Measurements from ENCODE around the gene MZT2B.
A peak's percentile ranks its signal among the peaks of the same experiment; 100 is the strongest.
"Not testable (repeated sequence)": the region's sequence is repeated elsewhere in the genome, so short reads cannot be mapped to it uniquely, and the experiment has no call there.

Gene MZT2B

GRCh38 chr2:130142396-130143265 lies 39.4 kb upstream of the MZT2B start:
- not testable (repeated sequence) for H3K4me1 ChIP-seq (ENCODE audit: insufficient read depth, low read length); H3K4me3 ChIP-seq (ENCODE audit: low read length); H3K9ac ChIP-seq (ENCODE audit: low read depth, low read length); H3K27ac ChIP-seq (ENCODE audit: low read length); H3K27me3 ChIP-seq (ENCODE audit: insufficient read depth, low read length); H3K9me3 ChIP-seq (ENCODE audit: insufficient read depth, low read depth, low read length); H3K36me3 ChIP-seq (ENCODE audit: insufficient read depth, low read depth, low read length)

GRCh38 chr2:130143266-130144039 lies 38.6 kb upstream of the MZT2B start:
- not testable (repeated sequence) for H3K36me3 ChIP-seq (ENCODE audit: insufficient read depth, low read depth, low read length); H3K4me1 ChIP-seq (ENCODE audit: insufficient read depth, low read length); H3K9me3 ChIP-seq (ENCODE audit: insufficient read depth, low read depth, low read length); H3K27ac ChIP-seq (ENCODE audit: low read length); H3K9ac ChIP-seq (ENCODE audit: low read depth, low read length); H3K27me3 ChIP-seq (ENCODE audit: insufficient read depth, low read length)
- peak overlapping the region; percentile 45; the same call in 1 of the 2 replicates for H3K4me3 ChIP-seq (ENCODE audit: low read length)

GRCh38 chr2:130145006-130145414 lies 37.1 kb upstream of the MZT2B start, which contains the start of gene CCDC74B:
Gene CCDC74B (minus strand): TSS chr2:130145112. CDS start chr2:130144996, 116 bp downstream.
- H3K9me3 ChIP-seq (ENCODE audit: insufficient read depth, low read depth, low read length); H3K9ac ChIP-seq (ENCODE audit: low read depth, low read length); H3K4me1 ChIP-seq (ENCODE audit: insufficient read depth, low read length); H3K27ac ChIP-seq (ENCODE audit: low read length); H3K27me3 ChIP-seq (ENCODE audit: insufficient read depth, low read length); H3K36me3 ChIP-seq (ENCODE audit: insufficient read depth, low read depth, low read length): not testable (repeated sequence)
- H3K4me3 ChIP-seq (ENCODE audit: low read length) = peak within 1 kb of the TSS; percentile 56; the same call in 1 of the 2 replicates

- H3K4me1 ChIP-seq (ENCODE audit: insufficient read depth, low read length); H3K27ac ChIP-seq (ENCODE audit: low read length); H3K27me3 ChIP-seq (ENCODE audit: insufficient read depth, low read length); H3K9ac ChIP-seq (ENCODE audit: low read depth, low read length); H3K9me3 ChIP-seq (ENCODE audit: insufficient read depth, low read depth, low read length); H3K4me3 ChIP-seq (ENCODE audit: low read length): not testable (repeated sequence)
- H3K36me3 ChIP-seq (ENCODE audit: insufficient read depth, low read depth, low read length) = peaks cover 14% of the 10 kb centered on the region; the same call in 1 of the 2 replicates
Measured at GRCh38 chr2:130148515-130148914, 33.5 kb upstream of the MZT2B start.

GRCh38 chr2:130150181-130151144 lies 31.6 kb upstream of the MZT2B start:
- H3K4me1 ChIP-seq (ENCODE audit: insufficient read depth, low read length) = no peaks in the 10 kb centered on the region
- H3K4me3 ChIP-seq (ENCODE audit: low read length) = no peak overlapping the region
- H3K9ac ChIP-seq (ENCODE audit: low read depth, low read length) = no peak overlapping the region
- H3K27me3 ChIP-seq (ENCODE audit: insufficient read depth, low read length) = no peaks in the 10 kb centered on the region
- H3K36me3 ChIP-seq (ENCODE audit: insufficient read depth, low read depth, low read length) = peaks cover 28% of the 10 kb centered on the region; the same call in 1 of the 2 replicates
- H3K27ac ChIP-seq (ENCODE audit: low read length) = no peak overlapping the region
- H3K9me3 ChIP-seq (ENCODE audit: insufficient read depth, low read depth, low read length) = no peaks in the 10 kb centered on the region

- H3K4me3 ChIP-seq (ENCODE audit: low read length); H3K9ac ChIP-seq (ENCODE audit: low read depth, low read length); H3K27me3 ChIP-seq (ENCODE audit: insufficient read depth, low read length); H3K9me3 ChIP-seq (ENCODE audit: insufficient read depth, low read depth, low read length); H3K27ac ChIP-seq (ENCODE audit: low read length); H3K4me1 ChIP-seq (ENCODE audit: insufficient read depth, low read length): not testable (repeated sequence)
- peaks cover 34% of the 10 kb centered on the region; the same call in 1 of the 2 replicates for H3K36me3 ChIP-seq (ENCODE audit: insufficient read depth, low read depth, low read length)
Measured at GRCh38 chr2:130151145-130151512, 30.9 kb upstream of the MZT2B start.

GRCh38 chr2:130152136-130152815 lies 29.8 kb upstream of the MZT2B start:
- H3K36me3 ChIP-seq (ENCODE audit: insufficient read depth, low read depth, low read length) = peaks cover 34% of the 10 kb centered on the region; the same call in 1 of the 2 replicates
- not testable (repeated sequence) for H3K9ac ChIP-seq (ENCODE audit: low read depth, low read length); H3K4me3 ChIP-seq (ENCODE audit: low read length); H3K27ac ChIP-seq (ENCODE audit: low read length); H3K4me1 ChIP-seq (ENCODE audit: insufficient read depth, low read length); H3K27me3 ChIP-seq (ENCODE audit: insufficient read depth, low read length); H3K9me3 ChIP-seq (ENCODE audit: insufficient read depth, low read depth, low read length)

- H3K36me3 ChIP-seq (ENCODE audit: insufficient read depth, low read depth, low read length) = peaks cover 34% of the 10 kb centered on the region; the same call in 1 of the 2 replicates
Measured at GRCh38 chr2:130152816-130153595, 29.1 kb upstream of the MZT2B start.

GRCh38 chr2:130153721-130154422 lies 28.2 kb upstream of the MZT2B start:
- H3K36me3 ChIP-seq (ENCODE audit: insufficient read depth, low read depth, low read length) = peaks cover 39% of the 10 kb centered on the region; the same call in 1 of the 2 replicates

More at GRCh38 chr2:130152816-130153595, 29.1 kb upstream of the MZT2B start:
- H3K27me3 ChIP-seq (ENCODE audit: insufficient read depth, low read length) = no peaks in the 10 kb centered on the region
- no peak overlapping the region for H3K4me3 ChIP-seq (ENCODE audit: low read length)
- no peaks in the 10 kb centered on the region for H3K4me1 ChIP-seq (ENCODE audit: insufficient read depth, low read length)
- no peak overlapping the region for H3K9ac ChIP-seq (ENCODE audit: low read depth, low read length)
- no peak overlapping the region for H3K27ac ChIP-seq (ENCODE audit: low read length)
- H3K9me3 ChIP-seq (ENCODE audit: insufficient read depth, low read depth, low read length) = no peaks in the 10 kb centered on the region

GRCh38 chr2:130154423-130154770 lies 27.7 kb upstream of the MZT2B start:
- peaks cover 45% of the 10 kb centered on the region; the same call in 1 of the 2 replicates for H3K36me3 ChIP-seq (ENCODE audit: insufficient read depth, low read depth, low read length)
- not testable (repeated sequence) for H3K4me3 ChIP-seq (ENCODE audit: low read length)

More at GRCh38 chr2:130153721-130154422, 28.2 kb upstream of the MZT2B start:
- H3K4me3 ChIP-seq (ENCODE audit: low read length); H3K27ac ChIP-seq (ENCODE audit: low read length); H3K9me3 ChIP-seq (ENCODE audit: insufficient read depth, low read depth, low read length); H3K9ac ChIP-seq (ENCODE audit: low read depth, low read length); H3K27me3 ChIP-seq (ENCODE audit: insufficient read depth, low read length); H3K4me1 ChIP-seq (ENCODE audit: insufficient read depth, low read length): not testable (repeated sequence)

More at GRCh38 chr2:130154423-130154770, 27.7 kb upstream of the MZT2B start:
- not testable (repeated sequence) for H3K9me3 ChIP-seq (ENCODE audit: insufficient read depth, low read depth, low read length); H3K9ac ChIP-seq (ENCODE audit: low read depth, low read length); H3K27ac ChIP-seq (ENCODE audit: low read length); H3K4me1 ChIP-seq (ENCODE audit: insufficient read depth, low read length); H3K27me3 ChIP-seq (ENCODE audit: insufficient read depth, low read length)
